ENCODE measurements around the gene TMA16.

TMA16 gene

DNA sequence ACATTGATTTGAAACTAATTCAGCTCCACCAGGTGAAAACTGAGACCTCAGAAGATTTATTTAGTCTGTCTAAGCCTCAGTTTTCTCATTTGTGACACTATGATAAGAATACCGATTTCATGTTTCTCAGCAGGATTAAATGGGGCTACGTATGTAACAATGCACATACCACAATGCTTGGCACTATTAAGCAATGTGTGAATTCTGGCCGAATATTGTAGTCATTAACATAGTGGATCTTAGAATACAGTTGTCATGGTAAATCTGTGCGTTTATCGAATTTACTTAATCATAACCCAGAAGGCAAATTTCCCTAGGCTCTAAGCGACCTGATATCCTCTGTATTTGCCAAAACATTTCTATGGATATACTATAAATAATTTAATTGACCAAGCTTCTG is 69.1 kb downstream of the TMA16 start:
- DNase-seq (ENCODE audit: low spot score): no peak

DNA sequence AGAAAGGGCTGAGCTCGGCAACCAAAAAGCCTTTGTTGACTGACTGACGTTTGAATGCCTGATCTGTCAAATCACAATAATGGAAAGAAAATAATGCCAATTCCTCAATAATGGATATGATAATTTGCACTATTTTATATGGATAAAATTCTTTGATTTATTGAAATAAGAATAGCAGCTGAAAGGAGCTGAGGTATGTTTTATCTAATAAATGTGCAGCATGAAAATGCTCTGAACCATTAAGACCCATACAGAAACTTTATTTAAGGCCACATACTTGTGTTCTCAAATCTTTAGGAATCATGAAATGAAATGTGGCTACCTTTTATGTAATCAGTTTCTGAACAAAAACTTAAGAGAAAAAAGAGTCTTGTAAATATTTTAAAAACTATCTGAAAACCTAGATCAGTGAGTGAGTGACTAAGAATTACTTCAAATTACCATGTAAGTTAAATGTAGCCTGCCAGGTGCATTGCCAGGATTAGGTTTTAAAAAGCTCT is 69.8 kb downstream of the TMA16 start:
- DNase-seq (ENCODE audit: low spot score): no peak

DNA sequence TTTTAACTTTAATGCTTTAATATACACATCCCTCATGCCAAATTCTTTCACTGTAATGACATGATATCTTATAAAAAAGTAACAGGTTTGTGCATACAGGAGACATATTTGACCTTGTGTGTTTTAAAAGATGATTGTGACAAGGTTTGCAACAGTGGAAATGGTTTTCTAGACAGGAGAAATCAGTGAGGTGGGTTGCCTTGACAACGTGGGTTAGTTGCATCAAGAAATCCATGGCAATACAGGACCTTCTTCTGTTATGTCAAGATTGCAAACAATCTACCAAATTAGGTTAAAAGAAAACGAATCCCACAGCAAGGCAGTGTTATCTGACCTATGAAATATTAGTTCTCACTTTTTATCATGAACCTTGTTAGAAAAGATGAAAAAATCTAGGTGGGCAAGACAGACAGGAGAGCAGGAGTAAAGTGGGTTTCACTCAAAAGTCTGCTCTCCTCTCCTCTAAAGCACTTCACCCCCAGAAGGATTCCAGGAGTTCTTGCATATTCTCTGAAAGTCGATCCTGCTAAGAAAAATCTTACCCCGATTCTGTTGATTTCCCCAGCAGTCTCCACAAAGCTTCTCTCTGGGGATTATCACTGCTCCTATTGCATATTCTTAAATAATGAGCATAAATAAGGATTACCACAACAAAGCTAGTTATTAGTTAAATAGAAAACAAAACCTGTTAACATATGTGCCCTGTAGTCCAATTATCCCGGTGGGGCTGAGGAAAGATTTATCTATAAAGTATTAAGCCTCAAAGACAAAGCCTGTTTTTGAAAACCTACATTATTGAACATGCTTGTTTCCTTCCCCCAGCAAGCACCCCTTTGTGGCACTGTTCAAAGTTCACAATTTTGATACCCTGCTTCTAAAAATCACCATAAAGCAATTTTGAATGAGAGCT is 71.0 kb downstream of the TMA16 start:
- no peak for DNase-seq (ENCODE audit: low spot score)

DNA sequence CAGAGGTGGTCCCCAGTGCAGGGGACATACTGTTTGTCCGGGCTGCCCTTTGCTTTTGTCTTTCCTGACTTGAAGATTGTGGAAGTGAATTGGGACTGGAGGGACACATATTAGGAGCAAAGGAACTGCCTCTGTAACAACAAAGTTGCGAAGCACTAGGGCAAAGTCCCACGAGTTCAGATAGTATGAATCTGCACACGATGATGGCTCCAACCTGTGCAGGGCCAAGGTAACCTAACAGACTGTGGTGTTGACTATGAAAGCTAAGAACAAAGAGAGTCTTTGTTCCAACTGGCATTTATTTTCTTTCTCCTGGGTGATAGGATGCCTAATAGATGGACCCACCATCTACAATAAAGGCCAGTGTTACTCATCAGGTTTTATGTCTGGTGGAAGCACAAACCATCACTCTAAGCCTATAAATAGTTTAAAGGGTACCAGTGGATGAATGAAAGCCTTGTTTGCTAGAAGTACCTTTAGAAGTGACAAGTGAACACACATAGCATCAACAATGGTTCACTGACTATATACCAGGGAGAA is 71.8 kb downstream of the TMA16 start:
- DNase-seq (ENCODE audit: low spot score): no peak

DNA sequence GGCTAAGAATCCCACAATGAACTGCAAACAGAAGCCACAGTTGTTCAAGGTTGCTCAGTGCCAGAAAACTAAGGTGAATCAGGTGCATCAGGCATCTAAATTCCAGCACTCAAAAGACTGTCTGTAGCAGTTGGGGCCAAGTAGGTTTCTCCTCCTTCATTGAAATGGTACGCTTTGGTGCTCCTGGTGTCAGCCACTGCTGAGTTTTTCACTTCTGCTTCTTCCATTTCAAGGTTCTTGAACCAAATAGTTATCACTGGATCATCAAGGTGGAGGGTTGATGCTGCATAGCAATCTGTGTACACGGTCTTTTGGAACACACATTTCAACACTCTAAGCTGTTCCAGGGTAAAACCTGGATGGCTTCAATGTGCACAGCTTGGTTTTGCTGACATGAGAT is 74.4 kb downstream of the TMA16 start:
- DNase-seq (ENCODE audit: low spot score): no peak

Measured in hepatic stellate cell (primary cell).